ENCODE measurements around the gene CARS1. TPM values are rescaled to one million over a fixed set of nuclear protein-coding genes. Genes with fewer than 3 reads are reported as not detected.

Gene CARS1
- total RNA-seq, 1 experiment from 2014 or later: 120 TPM

GRCh38 chr11:3022982-3023381 is 34.2 kb downstream of the CARS1 start:
- no TSS peak for BruUV-seq (replicated peaks)
- DNase-seq (ENCODE audit: low read depth, low spot score): no peak
- no peaks in the 10 kb centered on the region for H3K9me3 ChIP-seq (ENCODE audit: control insufficient read depth, insufficient read depth, low read depth, low read length)
- peaks cover 33% of the 10 kb centered on the region for H3K36me3 ChIP-seq (ENCODE audit: control insufficient read depth, insufficient read depth, low read length)
- TF ChIP-seq SIN3A (IDR thresholded peaks at IDR 0.05; ENCODE audit: borderline replicate concordance, insufficient read depth, low read depth, low read length) (no peak), POLR2AphosphoS5 (IDR thresholded peaks at IDR 0.05; ENCODE audit: low read depth, low read length) (no peak), TCF7L2 (IDR thresholded peaks at IDR 0.05; ENCODE audit: low read depth, low read length) (no peak), CTCF (IDR thresholded peaks at IDR 0.05) (no peak), REST (IDR thresholded peaks at IDR 0.05; ENCODE audit: insufficient read depth in 1 of 2, low read depth in 2 of 2, low read length in 1 of 2) (no peak)
- no peak for ATAC-seq
- no peak overlapping the region for H3K27ac ChIP-seq (ENCODE audit: low read length)
- POLR2A ChIA-PET: interaction anchor here (0.6 kb wide), 1 partner anchor 11 kb away, joined by 17 read pairs; no protein-coding TSS in a partner anchor
- no peaks in the 10 kb centered on the region for H3K27me3 ChIP-seq (ENCODE audit: control insufficient read depth, insufficient read depth, low read length)
- H3K4me1 ChIP-seq (ENCODE audit: control insufficient read depth, insufficient read depth, low read length): no peaks in the 10 kb centered on the region
- H3K4me3 ChIP-seq (ENCODE audit: low read depth in 2 of 2, low read length in 2 of 2): no peak overlapping the region
- in situ Hi-C loops (cut with HindIII; ENCODE audit: low pct_unique_long_range_greater_than_20kb, low sequenced_read_pairs): no loop called here
- CTCF ChIA-PET: no interaction called here
- intact Hi-C loops (cut with micrococcal nuclease; ENCODE audit: unreplicated experiment): no loop called here

GRCh38 chr11:3022300-3022967 is 34.8 kb downstream of the CARS1 start:
- Histone ChIP-seq H3K27ac (ENCODE audit: low read length) (no peak overlapping the region), H3K27me3 (ENCODE audit: control insufficient read depth, insufficient read depth, low read length) (no peaks in the 10 kb centered on the region), H3K36me3 (ENCODE audit: control insufficient read depth, insufficient read depth, low read length) (peaks cover 39% of the 10 kb centered on the region), H3K4me1 (ENCODE audit: control insufficient read depth, insufficient read depth, low read length) (no peaks in the 10 kb centered on the region), H3K9me3 (ENCODE audit: control insufficient read depth, insufficient read depth, low read depth, low read length) (no peaks in the 10 kb centered on the region), H3K4me3 (ENCODE audit: low read depth in 2 of 2, low read length in 2 of 2) (no peak overlapping the region)
- ATAC-seq: peak; percentile 40
- TF ChIP-seq POLR2AphosphoS5 (IDR thresholded peaks at IDR 0.05; ENCODE audit: low read depth, low read length): peak; percentile 54; the same call in 1 of the 2 replicates
- no peak for TF ChIP-seq REST (IDR thresholded peaks at IDR 0.05; ENCODE audit: insufficient read depth in 1 of 2, low read depth in 2 of 2, low read length in 1 of 2)
- no peak for TF ChIP-seq SIN3A (IDR thresholded peaks at IDR 0.05; ENCODE audit: borderline replicate concordance, insufficient read depth, low read depth, low read length)
- ChIA-PET POLR2A (interaction anchor here (0.6 kb wide), 1 partner anchor 10 kb away, joined by 3 read pairs; no protein-coding TSS in a partner anchor), CTCF (interaction anchor here (0.5 kb wide), 1 partner anchor 13 kb away, joined by 3 read pairs; no protein-coding TSS in a partner anchor)
- no peak for DNase-seq (ENCODE audit: low read depth, low spot score)
- no TSS peak for BruUV-seq (replicated peaks)
- intact Hi-C loops (cut with micrococcal nuclease; ENCODE audit: unreplicated experiment): no loop called here
- in situ Hi-C loops (cut with HindIII; ENCODE audit: low pct_unique_long_range_greater_than_20kb, low sequenced_read_pairs): no loop called here
